NCI-H345 (cell line): Measurements from ENCODE around the gene C5orf58.
"Not testable (repeated sequence)": the region's sequence is repeated elsewhere in the genome, so short reads cannot be mapped to it uniquely, and the experiment has no call there.

Experiments used
- DNase-seq: peaks from one replicate; lab custom pipeline; 2025; lab: John Stamatoyannopoulos, UW

Gene C5orf58

GRCh38 chr5:170223906-170224305 lies 8.9 kb upstream of the C5orf58 start:
- no peak for DNase-seq

- DNase-seq, result peak; percentile 73
These were observed 7.3 kb upstream of the C5orf58 start for GRCh38 chr5:170225326-170226128.

GRCh38 chr5:170226129-170226615 lies 6.6 kb upstream of the C5orf58 start:
- no peak for DNase-seq

GRCh38 chr5:170226661-170227060 lies 6.1 kb upstream of the C5orf58 start:
- DNase-seq, result no peak

GRCh38 chr5:170228762-170229435 lies 3.9 kb upstream of the C5orf58 start:
- no peak for DNase-seq

- DNase-seq, result no peak
These were observed 640 bp downstream of the C5orf58 start for GRCh38 chr5:170233358-170233892.

- no peak for DNase-seq
These were observed 3.4 kb downstream of the C5orf58 start for GRCh38 chr5:170235876-170236864.

- DNase-seq, result no peak
These were observed 5.8 kb downstream of the C5orf58 start for GRCh38 chr5:170238456-170239196.

- not testable (repeated sequence) for DNase-seq
These were observed 12.7 kb downstream of the C5orf58 start for GRCh38 chr5:170245436-170245835.

GRCh38 chr5:170246126-170246870 lies 13.5 kb downstream of the C5orf58 start:
- no peak for DNase-seq

- DNase-seq, result no peak
These were observed 14.6 kb downstream of the C5orf58 start for GRCh38 chr5:170247363-170247762.

- no peak for DNase-seq
These were observed 15.6 kb downstream of the C5orf58 start for GRCh38 chr5:170248172-170248930.

- not testable (repeated sequence) for DNase-seq
These were observed 16.1 kb downstream of the C5orf58 start for GRCh38 chr5:170248931-170249227.

GRCh38 chr5:170249355-170249754 lies 16.6 kb downstream of the C5orf58 start:
- DNase-seq, result no peak

GRCh38 chr5:170250810-170251317 lies 18.1 kb downstream of the C5orf58 start:
- no peak for DNase-seq

GRCh38 chr5:170251462-170251861 lies 18.7 kb downstream of the C5orf58 start:
- DNase-seq, result peak; percentile 8

GRCh38 chr5:170252109-170252508 lies 19.3 kb downstream of the C5orf58 start:
- DNase-seq, result no peak

GRCh38 chr5:170252720-170253350 lies 20.1 kb downstream of the C5orf58 start:
- no peak for DNase-seq

GRCh38 chr5:170254056-170254455 lies 21.3 kb downstream of the C5orf58 start:
- DNase-seq, result no peak
